GM21390 (cell line): ENCODE measurements around the gene HDAC4.

ENCODE experiments used
- ATAC-seq: cut with Tn5 transposase; IDR thresholded peaks from one replicate; pipeline ENCODE4 v1.9.1; 2021; ENCODE audit not compliant: unreplicated experiment

Gene HDAC4

DNA sequence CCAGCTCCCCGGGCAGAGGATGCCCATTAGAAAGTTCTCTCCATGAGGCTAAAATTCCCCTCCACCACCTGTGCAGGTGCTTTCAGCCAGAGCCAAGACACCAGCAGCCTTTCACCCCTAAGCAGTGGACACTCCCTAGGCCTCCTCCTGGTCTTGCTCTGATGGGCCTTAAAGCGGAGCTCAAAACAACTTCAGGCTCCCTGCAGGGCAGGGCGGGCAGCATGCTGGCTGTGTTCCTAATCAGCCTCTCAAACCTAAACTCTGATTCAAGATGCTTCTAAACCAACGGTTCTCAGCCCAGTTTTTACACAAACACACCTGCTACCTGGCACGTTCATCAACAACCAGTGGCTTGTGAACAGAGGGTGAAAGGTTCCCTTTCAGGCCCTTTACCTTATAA is 298.6 kb downstream of the HDAC4 start:
- no peak for ATAC-seq

GRCh38 chr2:239101807-239102206 is 299.0 kb downstream of the HDAC4 start:
- ATAC-seq = no peak

- ATAC-seq = no peak
Observed at GRCh38 chr2:239101071-239101470, 299.7 kb downstream of the HDAC4 start.

GRCh38 chr2:239099474-239099873 is 301.3 kb downstream of the HDAC4 start:
- no peak for ATAC-seq

- no peak for ATAC-seq
Observed at GRCh38 chr2:239098288-239098970, 302.4 kb downstream of the HDAC4 start.

DNA sequence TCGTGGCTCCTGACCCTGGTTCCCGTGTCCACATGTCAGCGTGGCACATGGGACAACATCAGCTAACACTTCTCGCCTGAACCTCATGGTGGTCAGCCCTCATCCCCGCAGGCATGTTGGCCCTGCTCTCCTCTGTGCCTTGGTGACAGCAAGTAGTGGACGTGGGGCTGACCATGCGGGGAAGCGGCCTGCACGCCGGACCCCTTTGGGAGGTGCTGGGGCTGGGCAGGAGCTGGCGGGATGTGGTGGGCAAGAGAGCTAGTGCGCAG is 303.5 kb downstream of the HDAC4 start:
- no peak for ATAC-seq

DNA sequence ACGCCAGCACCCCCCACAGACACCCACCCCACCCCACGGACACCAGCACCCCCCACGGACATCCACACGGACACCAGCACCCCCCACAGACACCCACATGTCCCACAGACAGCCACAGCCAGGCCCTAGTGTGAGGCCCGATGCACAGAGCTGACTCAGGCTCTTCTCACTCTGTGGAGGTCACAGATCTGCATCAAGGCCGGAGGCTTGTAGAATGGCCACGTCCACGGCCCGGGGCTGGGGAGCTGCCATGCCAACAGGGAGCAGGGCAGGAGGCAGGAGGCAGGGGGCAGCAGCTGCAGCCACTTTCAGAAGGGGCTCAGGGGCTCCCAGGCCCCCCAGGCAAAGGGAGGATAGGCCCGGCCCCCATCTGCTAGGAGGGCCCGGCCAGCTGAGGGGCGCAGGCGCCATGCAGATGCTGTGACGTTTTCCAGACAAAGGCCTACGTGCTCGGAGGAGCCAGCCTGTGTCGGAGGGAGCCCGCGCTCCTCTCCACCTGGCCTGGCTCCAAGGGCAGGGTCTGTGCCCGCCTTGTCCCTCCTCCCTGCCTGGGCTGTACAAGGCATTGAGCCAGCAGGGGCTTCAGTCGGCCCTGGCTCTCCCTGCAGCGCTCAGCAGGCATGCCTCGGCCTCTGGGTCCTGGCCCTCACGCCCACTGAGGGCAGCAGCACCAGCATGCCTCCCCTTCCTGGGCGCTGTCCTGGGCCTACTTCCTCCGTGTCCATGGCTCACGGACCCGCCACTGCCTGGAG is 304.0 kb downstream of the HDAC4 start:
- no peak for ATAC-seq

- no peak for ATAC-seq
Observed at GRCh38 chr2:239095460-239096081, 305.2 kb downstream of the HDAC4 start.

DNA sequence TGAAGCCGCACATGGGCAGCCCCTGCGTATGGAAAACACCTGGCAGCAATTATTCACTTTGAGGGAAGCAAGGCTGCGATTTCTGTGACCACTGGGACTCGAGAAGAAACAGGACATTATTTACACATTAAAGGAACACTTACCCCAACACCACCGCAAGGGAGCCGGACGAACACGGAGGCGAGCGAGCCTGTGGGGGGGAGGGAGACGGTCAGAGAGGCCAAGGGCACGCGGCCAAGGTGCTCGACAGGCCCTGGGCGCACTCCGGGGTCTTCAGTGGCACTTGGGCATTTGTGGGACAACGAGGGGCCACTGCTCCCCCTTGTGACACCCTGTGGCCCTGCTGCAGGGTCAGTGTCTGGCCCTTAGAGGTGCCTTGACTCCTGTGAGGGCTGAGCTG is 306.0 kb downstream of the HDAC4 start:
- ATAC-seq = no peak

GRCh38 chr2:239093952-239094351 is 306.9 kb downstream of the HDAC4 start:
- no peak for ATAC-seq

- no peak for ATAC-seq
Observed at GRCh38 chr2:239093542-239093941, 307.3 kb downstream of the HDAC4 start.

DNA sequence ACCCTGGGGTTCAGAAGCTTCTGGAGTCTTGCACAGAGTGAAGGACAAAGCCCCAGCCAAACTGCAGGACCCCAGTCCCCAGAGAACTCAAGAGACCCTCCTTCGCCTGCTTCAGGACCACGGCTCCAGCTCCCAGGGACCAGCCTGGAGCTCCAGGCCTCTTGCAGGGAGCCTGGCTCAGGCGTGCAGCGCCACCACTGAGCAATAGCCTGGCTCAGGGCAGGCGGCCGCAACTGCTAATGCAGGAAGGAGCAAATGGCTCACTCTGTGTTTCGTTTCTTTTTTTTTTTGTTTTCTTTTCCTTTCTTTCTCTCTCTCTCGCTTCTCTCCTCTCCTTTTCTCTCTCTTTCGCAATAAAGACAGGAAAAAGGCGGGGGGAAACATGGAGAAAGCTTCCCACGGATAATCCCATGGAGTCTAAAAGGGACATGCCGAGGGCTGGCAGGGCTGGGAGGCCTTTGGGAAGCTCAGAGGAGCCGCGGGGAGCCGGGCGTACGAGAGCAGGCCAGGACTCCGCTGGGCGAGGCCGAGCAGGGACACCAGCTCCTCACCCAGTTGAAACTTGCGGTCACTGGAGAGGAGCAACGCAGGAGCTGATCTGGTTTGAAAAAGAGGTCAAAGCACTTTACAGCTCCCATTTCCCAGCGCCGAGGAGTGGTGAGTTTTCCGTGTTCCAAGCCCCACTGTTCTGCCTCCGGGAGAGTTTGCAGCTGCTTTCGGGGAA is 308.1 kb downstream of the HDAC4 start:
- no peak for ATAC-seq

DNA sequence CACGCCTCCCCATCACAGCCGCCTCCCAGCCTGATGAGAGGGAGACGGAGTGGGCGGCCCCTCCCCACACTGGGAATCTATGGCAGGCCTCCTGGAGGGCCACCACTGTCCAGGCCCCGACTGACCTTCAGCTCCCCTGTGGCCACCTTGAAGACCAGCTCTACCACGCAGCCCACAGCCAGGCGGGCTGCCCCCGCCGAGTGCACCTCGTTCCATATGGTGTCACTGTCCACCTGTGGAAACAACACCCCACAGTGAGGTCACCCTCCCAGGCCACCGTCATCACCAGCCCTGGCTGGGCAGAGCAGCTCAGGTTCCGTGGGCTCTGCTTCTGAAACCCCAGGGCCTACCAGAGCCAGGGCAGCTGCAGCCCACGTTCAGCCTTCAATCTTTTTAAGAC is 310.9 kb downstream of the HDAC4 start:
- ATAC-seq = no peak

GRCh38 chr2:239087046-239087710 is 313.6 kb downstream of the HDAC4 start:
- no peak for ATAC-seq

DNA sequence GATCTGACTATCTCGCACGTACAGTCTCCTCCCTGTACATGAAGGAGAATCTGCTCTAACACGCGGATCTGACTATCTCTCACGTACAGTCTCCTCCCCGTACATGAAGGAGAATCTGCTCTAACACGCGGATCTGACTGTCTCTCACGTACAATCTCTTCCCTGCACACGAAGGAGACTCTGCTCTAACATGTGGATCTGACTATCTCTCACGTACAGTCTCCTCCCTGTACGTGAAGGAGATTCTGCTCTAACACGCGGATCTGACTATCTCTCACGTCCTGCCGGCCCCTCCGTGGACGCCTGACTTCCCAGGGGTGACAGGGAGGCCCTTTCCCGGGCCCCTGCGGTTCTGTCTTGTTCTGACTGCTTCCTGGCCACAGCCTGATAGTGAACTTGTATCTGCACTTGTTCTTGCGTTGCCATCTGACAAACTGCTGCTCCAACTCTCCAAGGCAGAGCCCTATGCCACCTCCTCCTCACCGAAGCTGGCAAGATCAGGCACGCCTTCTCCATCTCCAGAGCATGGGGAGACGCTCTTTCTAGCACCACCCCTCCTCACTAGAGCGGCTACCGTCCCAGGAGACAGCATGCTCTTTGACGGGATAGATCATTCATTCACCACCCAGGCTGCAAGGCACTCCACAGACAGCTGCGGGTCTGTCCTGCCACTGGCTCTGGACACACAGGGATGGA is 314.3 kb downstream of the HDAC4 start:
- no peak for ATAC-seq

- ATAC-seq = no peak
Observed at GRCh38 chr2:239085201-239085992, 315.4 kb downstream of the HDAC4 start.

DNA sequence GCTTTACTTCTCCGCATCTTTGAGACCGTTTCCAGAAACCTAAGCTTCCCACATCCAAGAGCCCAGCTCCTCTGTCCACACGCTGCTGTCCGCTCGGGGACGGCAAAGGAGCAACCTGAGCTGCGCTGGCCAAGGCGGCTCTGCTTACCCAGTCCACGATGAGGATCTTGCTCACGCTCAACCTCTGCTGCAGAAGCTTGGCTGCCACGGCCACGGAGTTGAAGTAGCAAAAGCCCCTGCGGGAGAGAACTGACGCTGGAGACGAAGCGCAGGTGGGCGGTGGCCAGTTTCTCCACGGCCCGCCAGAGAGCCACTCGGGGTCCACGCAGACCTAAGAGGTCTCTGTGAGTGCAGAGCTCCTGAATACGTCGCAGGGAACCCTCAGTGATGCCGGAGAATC is 316.8 kb downstream of the HDAC4 start:
- ATAC-seq = no peak

DNA sequence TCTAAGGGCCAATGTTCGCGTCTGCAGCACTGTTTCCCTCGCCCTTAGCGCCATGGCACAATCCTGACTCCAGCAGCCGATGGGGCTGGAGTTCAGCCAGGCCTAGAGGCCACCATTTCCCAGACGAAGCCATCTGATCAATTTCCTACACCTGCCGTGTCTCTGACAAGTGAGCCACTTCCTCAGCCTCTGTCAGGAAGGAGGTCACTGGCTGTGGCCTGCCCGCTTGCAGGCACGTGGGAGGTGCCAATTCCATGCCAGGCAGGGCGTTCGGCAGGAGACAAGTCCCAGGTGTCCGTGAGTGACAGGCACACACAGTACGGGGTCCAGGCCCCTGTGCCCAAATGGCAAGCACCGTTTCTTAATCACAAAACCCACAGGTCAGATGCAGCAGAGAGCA is 318.4 kb downstream of the HDAC4 start:
- ATAC-seq = no peak

- ATAC-seq = no peak
Observed at GRCh38 chr2:239081622-239082021, 319.2 kb downstream of the HDAC4 start.

GRCh38 chr2:239081046-239081445 is 319.8 kb downstream of the HDAC4 start:
- ATAC-seq = no peak
